ENCODE data around the gene TXK. TPM values are rescaled to one million over a fixed set of nuclear protein-coding genes. Genes with fewer than 3 reads are reported as not detected.
A peak's percentile ranks its signal among the peaks of the same experiment; 100 is the strongest.

TXK gene
- total and polyA plus RNA-seq, 10 of the 15 experiments (the other 5 are each of a cell fraction or from before 2014, with no cell fraction given): 0.44 to 2.9 (median 1.4) TPM

GRCh38 chr4:48068182-48068581 lies 65.9 kb downstream of the TXK start:
- in situ Hi-C loops (cut with MboI) (no loop called here), intact Hi-C loops (cut with micrococcal nuclease; ENCODE audit: unreplicated experiment) (no loop called here)
- POLR2A ChIA-PET: no interaction called here
- Histone ChIP-seq H3K27ac (ENCODE audit: control insufficient read depth, insufficient read depth) (no peak overlapping the region), H3K27me3 (replicated peaks in 1 of 2; ENCODE audit: control insufficient read depth in 2 of 2, insufficient read depth in 2 of 2, low read length in 1 of 2) (no peaks in the 10 kb centered on the region), H3K36me3 (ENCODE audit: control insufficient read depth in 2 of 2, insufficient read depth in 2 of 2, low read length in 1 of 2) (no peaks in the 10 kb centered on the region), H2AFZ (ENCODE audit: control insufficient read depth, low read depth, low read length) (no peak overlapping the region), H3K4me3 (no peak overlapping the region), H4K20me1 (ENCODE audit: control insufficient read depth, insufficient read depth) (no peaks in the 10 kb centered on the region), H3K4me2 (ENCODE audit: control insufficient read depth, insufficient read depth) (no peak overlapping the region), H3K9ac (ENCODE audit: control insufficient read depth, insufficient read depth, low read length) (no peak overlapping the region), H3K9me3 (replicated peaks; ENCODE audit: control insufficient read depth, insufficient read depth, low read length) (peaks cover 4% of the 10 kb centered on the region; the same call in 2 of the 3 replicates), H3K79me2 (ENCODE audit: control insufficient read depth, insufficient read depth, low read length) (no peaks in the 10 kb centered on the region), H3K4me1 (ENCODE audit: control insufficient read depth, insufficient read depth, low read length) (peaks cover 26% of the 10 kb centered on the region)
- CTCF ChIA-PET: interaction anchor here (0.7 to 1.7 kb wide), 2 partner anchors 19 to 35 kb away, joined by 3 to 4 read pairs; no protein-coding TSS in a partner anchor
- ATAC-seq (peak; percentile 23; the same call in 2 of the 3 replicates), DNase-seq (ENCODE audit: low read depth, low spot score) (no peak), FAIRE-seq (no peak)
- SMC1A ChIA-PET (ENCODE audit: uncharacterized antibody, unreplicated experiment): interaction anchor here (1.0 to 1.7 kb wide), 6 partner anchors 21 to 64 kb away, joined by 3 to 9 read pairs (median 4); no protein-coding TSS in a partner anchor
- TF ChIP-seq TCF7 (IDR thresholded peaks at IDR 0.05; ENCODE audit: borderline replicate concordance) (0 out of 2 replicates have a peak, but pooled peaks have one; percentile 24), WRNIP1 (IDR thresholded peaks at IDR 0.05; ENCODE audit: borderline replicate concordance, low read depth, low read length) (no peak), ATF2 (IDR thresholded peaks at IDR 0.05; ENCODE audit: low read length) (peak; percentile 22; the same call in 1 of the 2 replicates), JUNB (IDR thresholded peaks at IDR 0.05) (peak; percentile 69), RAD51 (IDR thresholded peaks at IDR 0.05) (no peak), GABPA (IDR thresholded peaks at IDR 0.05; ENCODE audit: low read depth) (no peak)
- RAD21 ChIA-PET (ENCODE audit: unreplicated experiment): interaction anchor here (1.0 to 1.3 kb wide), 2 partner anchors 34 to 66 kb away, joined by 3 read pairs; no protein-coding TSS in a partner anchor
- BruUV-seq (replicated peaks): no TSS peak
- WGBS (ENCODE audit: insufficient coverage, insufficient replicate concordance, low lambda C conversion rate, missing lambda C conversion rate): 44% methylated on average over 2 of the region's 2 CpGs

Data from GM12878 (cell line).